Body of pancreas (tissue), 4 donors: Measurements from ENCODE around the gene CXXC5.

Source experiments
- POLR2A ChIP-seq, 3 donors: fragments of 450-650 bp; IDR thresholded peaks; one replicate each; pipeline ENCODE4 v1.6.1; 2016; ENCODE audit warnings: antibody characterized with exemption in 3 of 3, mild to moderate bottlenecking in 2 of 3
- TF ChIP-seq, protein P1 (sequence below), 7 experiments: fragments of 450-650 bp in 4 of 7; fragments of 200-600 bp in 3 of 7; sonication (generic) in 3 of 7; IDR thresholded peaks; one replicate each; pipeline ENCODE4 v1.5.1; 2016 to 2019; ENCODE audit warnings: antibody characterized with exemption in 7 of 7

DNA sequence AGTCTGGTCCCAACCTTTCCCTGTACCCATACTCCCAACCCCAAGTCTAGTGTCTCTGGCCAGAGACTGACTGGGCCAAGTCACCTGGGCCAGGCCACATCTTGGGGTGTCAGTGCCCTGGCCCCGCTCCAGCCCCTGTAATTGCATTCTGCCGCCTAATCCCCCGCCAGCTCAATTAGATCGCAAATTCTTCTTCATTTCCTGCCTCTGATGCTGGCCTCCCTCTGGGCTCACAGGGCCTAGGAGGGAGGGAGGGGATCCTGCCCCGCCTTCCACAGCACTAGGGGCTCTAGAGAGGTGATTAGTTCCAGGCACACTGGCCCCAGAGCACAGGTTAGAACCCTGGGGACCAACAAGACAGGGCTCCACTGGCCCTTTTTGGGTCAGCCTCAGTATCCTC lies 5.5 kb downstream of the CXXC5 start:
- TF ChIP-seq, protein P1, sequence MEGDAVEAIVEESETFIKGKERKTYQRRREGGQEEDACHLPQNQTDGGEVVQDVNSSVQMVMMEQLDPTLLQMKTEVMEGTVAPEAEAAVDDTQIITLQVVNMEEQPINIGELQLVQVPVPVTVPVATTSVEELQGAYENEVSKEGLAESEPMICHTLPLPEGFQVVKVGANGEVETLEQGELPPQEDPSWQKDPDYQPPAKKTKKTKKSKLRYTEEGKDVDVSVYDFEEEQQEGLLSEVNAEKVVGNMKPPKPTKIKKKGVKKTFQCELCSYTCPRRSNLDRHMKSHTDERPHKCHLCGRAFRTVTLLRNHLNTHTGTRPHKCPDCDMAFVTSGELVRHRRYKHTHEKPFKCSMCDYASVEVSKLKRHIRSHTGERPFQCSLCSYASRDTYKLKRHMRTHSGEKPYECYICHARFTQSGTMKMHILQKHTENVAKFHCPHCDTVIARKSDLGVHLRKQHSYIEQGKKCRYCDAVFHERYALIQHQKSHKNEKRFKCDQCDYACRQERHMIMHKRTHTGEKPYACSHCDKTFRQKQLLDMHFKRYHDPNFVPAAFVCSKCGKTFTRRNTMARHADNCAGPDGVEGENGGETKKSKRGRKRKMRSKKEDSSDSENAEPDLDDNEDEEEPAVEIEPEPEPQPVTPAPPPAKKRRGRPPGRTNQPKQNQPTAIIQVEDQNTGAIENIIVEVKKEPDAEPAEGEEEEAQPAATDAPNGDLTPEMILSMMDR (IDR thresholded peaks at IDR 0.05): no peak
- no peak for TF ChIP-seq POLR2A (IDR thresholded peaks at IDR 0.05)
